HepG2 (cell line): ENCODE measurements around the gene CYTH2. TPM values are rescaled to one million over a fixed set of nuclear protein-coding genes. Genes with fewer than 3 reads are reported as not detected.

Experiments
- BCLAF1 ChIP-seq: fragments of 450-650 bp; IDR thresholded peaks from 2 replicates; pipeline ENCODE4 v1.6.1; 2017; ENCODE audit warnings: mild to moderate bottlenecking
- GMEB1 ChIP-seq: sonication (generic); formaldehyde crosslinking; IDR thresholded peaks from 2 replicates; pipeline ENCODE4 v1.5.1; 2020; ENCODE audit warnings: missing genetic modification reagents, mild to moderate bottlenecking, borderline replicate concordance
- HOXA9 ChIP-seq: sonication (generic); formaldehyde crosslinking; IDR thresholded peaks from 2 replicates; pipeline ENCODE4 v1.8.1; 2022; ENCODE audit warnings: missing genetic modification reagents, mild to moderate bottlenecking, moderate library complexity, borderline replicate concordance
- KIAA2018 ChIP-seq: sonication (generic); formaldehyde crosslinking; IDR thresholded peaks from 2 replicates; pipeline ENCODE4 v1.5.0; 2020; ENCODE audit warnings: mild to moderate bottlenecking, missing genetic modification reagents, borderline replicate concordance
- NONO ChIP-seq, 2 experiments: fragments of 450-650 bp in 1 of 2; sonication (generic) in 1 of 2; formaldehyde crosslinking in 1 of 2; IDR thresholded peaks in 1 of 2; conservative IDR thresholded peaks in 1 of 2; 2 replicates each; pipeline versions ENCODE4 v1.6.1 to v1.8.0; 2017 to 2022; ENCODE audit warnings: mild to moderate bottlenecking in 1 of 2, missing genetic modification reagents in 1 of 2, moderate library complexity in 1 of 2
- PATZ1 ChIP-seq: sonication (generic); formaldehyde crosslinking; IDR thresholded peaks from 2 replicates; pipeline ENCODE4 v1.4.0; 2020; ENCODE audit warnings: missing genetic modification reagents
- PHF20 ChIP-seq: sonication (generic); formaldehyde crosslinking; IDR thresholded peaks from 2 replicates; pipeline ENCODE4 v1.5.0; 2020; ENCODE audit warnings: mild to moderate bottlenecking, missing genetic modification reagents
- POLR2AphosphoS5 ChIP-seq: IDR thresholded peaks from 2 replicates; pipeline ENCODE4 v1.6.1; 2012; ENCODE audit warnings: low read depth, low read length
- ZEB1 ChIP-seq: IDR thresholded peaks from 2 replicates; pipeline ENCODE4 v1.6.1; 2012; ENCODE audit warnings: mild to moderate bottlenecking, low read depth, inconsistent platforms; ENCODE audit not compliant: insufficient replicate concordance
- ZKSCAN5 ChIP-seq: sonication (generic); formaldehyde crosslinking; IDR thresholded peaks from 2 replicates; pipeline ENCODE4 v1.5.1; 2020; ENCODE audit warnings: mild to moderate bottlenecking, missing genetic modification reagents
- ZNF329 ChIP-seq: sonication (generic); formaldehyde crosslinking; IDR thresholded peaks from 2 replicates; pipeline ENCODE4 v1.9.0; 2021; ENCODE audit warnings: low read depth, mild to moderate bottlenecking, missing genetic modification reagents
- ZNF780A ChIP-seq: sonication (generic); formaldehyde crosslinking; IDR thresholded peaks from 2 replicates; pipeline ENCODE4 v1.8.0; 2022; ENCODE audit warnings: mild to moderate bottlenecking, missing genetic modification reagents, moderate library complexity
- ZSCAN22 ChIP-seq: sonication (generic); formaldehyde crosslinking; IDR thresholded peaks from 2 replicates; pipeline ENCODE4 v1.4.0; 2020; ENCODE audit warnings: mild to moderate bottlenecking, missing genetic modification reagents
- polyA plus RNA-seq, 8 experiments: library from polyadenylated mRNA; depleted of rRNA in 3 of 8; stranded (reverse) in 7 of 8; unstranded in 1 of 8; fragments of >200 nt; fragmentation: Illumina TruSeq in 4 of 8; extraction: Trizol in 4 of 8; gene quantifications; 2 replicates each; pipeline versions ENCODE4 v1.2.1 to v1.2.3, GENCODE V29; 2011 to 2016; ENCODE audit warnings: low read depth in 4 of 8, missing spikeins in 1 of 8, mixed read lengths in 1 of 8; ENCODE audit not compliant: insufficient read depth in 1 of 8
- total RNA-seq, 5 experiments: library from RNA; depleted of rRNA; stranded (reverse); fragments of >200 nt; fragmentation: Illumina TruSeq; extraction: Trizol; gene quantifications; 2 replicates each; pipeline ENCODE4 v1.2.3, GENCODE V29; 2016; ENCODE audit warnings: low read depth in 1 of 5

Gene CYTH2
- total and polyA plus RNA-seq, 2 of the 13 experiments (the other 11 are each of a cell fraction or from before 2014, with no cell fraction given): 16.5 to 39.3 TPM

- TF ChIP-seq PHF20 (CRISPR knock-in tag): no peak
- no peak for TF ChIP-seq ZSCAN22 (CRISPR knock-in tag)
- no peak for TF ChIP-seq BCLAF1
- no peak for TF ChIP-seq ZKSCAN5
- no peak for TF ChIP-seq NONO (IDR thresholded peaks at IDR 0.05)
- TF ChIP-seq NONO (CRISPR knock-in tag; conservative IDR thresholded peaks at IDR 0.05): peak; percentile 42; the same call in 1 of the 2 replicates
- TF ChIP-seq KIAA2018 (CRISPR knock-in tag): no peak
- TF ChIP-seq ZNF329 (CRISPR knock-in tag): no peak
- peak; percentile 13; the same call in 1 of the 2 replicates for TF ChIP-seq GMEB1 (CRISPR knock-in tag)
- no peak for TF ChIP-seq POLR2AphosphoS5
- TF ChIP-seq PATZ1 (CRISPR knock-in tag): peak; percentile 49
- no peak for TF ChIP-seq HOXA9 (CRISPR knock-in tag)
- TF ChIP-seq ZNF780A (CRISPR knock-in tag): no peak
- no peak for TF ChIP-seq ZEB1
These were observed 44.3 kb downstream of the CYTH2 start (continued) for GRCh38 chr19:48513289-48514122.
